ENCODE data around the gene MZB1. TPM values are rescaled to one million over a fixed set of nuclear protein-coding genes. Genes with fewer than 3 reads are reported as not detected.

MZB1 gene
- total RNA-seq, 3 donors from 2014 or later: 5.6 to 23.7 (median 10.2) TPM

DNA sequence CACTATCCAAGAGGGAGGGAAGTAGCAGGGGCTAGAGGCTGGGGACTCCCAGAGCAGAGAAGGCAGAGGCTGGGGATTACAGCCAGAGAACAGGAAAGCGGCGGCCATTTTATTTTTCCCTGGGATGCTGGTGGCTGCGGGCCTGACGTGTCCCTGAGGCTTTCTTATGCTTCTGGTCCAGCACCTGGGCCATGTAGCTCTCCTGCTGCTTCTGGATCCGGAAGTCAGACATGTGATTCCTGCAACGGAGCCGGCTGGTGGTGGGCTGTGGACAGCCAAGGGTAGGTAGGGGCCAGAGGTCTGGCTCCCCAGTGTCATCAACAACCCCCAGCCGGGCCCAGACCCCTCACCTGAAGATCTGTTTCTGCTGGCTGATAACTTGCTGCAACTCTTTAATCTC is 7.0 kb upstream of the MZB1 start:
- no peaks in the 10 kb centered on the region for H3K36me3 ChIP-seq (ENCODE audit: low read depth)

DNA sequence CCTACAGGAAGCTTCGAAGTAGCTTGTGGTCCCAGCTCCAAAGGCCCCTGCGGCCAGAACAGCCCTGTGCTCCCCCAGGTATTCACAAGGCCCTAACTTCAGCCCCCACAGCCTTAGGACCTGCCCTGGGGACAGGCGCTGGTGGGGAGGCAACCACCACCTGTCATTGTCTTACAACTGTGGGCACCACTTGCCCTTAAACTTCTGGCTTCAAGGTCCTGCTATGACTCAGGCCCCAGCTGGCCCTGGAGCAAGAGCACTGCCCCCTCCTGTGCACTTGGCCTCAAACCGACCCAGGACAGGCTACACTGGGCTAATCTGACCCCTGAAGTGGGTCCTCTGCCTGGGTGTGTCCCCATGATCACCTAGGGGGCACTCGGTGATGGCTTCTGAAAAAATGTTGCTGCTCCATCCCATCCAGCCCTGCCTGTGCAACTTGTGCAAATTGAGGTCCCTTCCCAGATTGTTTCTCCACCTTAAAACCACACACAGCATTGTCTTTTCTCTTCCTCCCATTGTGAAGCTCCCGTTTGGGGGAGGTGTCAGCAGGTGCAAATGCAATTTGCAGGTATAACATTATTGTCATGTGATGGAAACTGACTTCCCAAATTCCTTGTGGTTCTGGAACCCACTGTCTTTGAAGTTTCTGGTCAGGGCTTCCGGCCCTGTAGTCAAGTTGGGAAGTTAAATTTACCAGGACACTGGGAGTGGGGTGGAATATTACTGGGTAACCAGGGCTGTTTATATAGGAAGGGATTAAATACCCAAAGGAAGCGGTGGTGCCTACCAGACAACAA is 6.3 kb upstream of the MZB1 start:
- H3K36me3 ChIP-seq (ENCODE audit: low read depth): no peaks in the 10 kb centered on the region
- H3K4me1 ChIP-seq (ENCODE audit: low read depth): peaks cover 30% of the 10 kb centered on the region
- ATAC-seq: no peak
- no peaks in the 10 kb centered on the region for H3K9me3 ChIP-seq
- H3K4me3 ChIP-seq: no peak overlapping the region
- TF ChIP-seq CTCF (IDR thresholded peaks at IDR 0.05): no peak
- intact Hi-C loops (cut with DNase I, micrococcal nuclease): no loop called here
- no peak for DNase-seq

More for the DNA sequence above, 7.0 kb upstream of the MZB1 start:
- intact Hi-C loops (cut with DNase I, micrococcal nuclease): no loop called here
- no peak for TF ChIP-seq CTCF (IDR thresholded peaks at IDR 0.05)
- DNase-seq (no peak), ATAC-seq (no peak)
- H3K4me1 ChIP-seq (ENCODE audit: low read depth): peaks cover 24% of the 10 kb centered on the region
- no peak overlapping the region for H3K4me3 ChIP-seq
- no peaks in the 10 kb centered on the region for H3K9me3 ChIP-seq

- intact Hi-C loops (cut with DNase I, micrococcal nuclease): no loop called here
- DNase-seq: peak in 1 of 3 donors; percentile 62
- no peak for ATAC-seq
- Histone ChIP-seq H3K4me1 (ENCODE audit: low read depth) (peaks cover 35% of the 10 kb centered on the region), H3K36me3 (ENCODE audit: low read depth) (no peaks in the 10 kb centered on the region), H3K9me3 (no peaks in the 10 kb centered on the region), H3K4me3 (no peak within 1 kb of the TSS)
- no peak for TF ChIP-seq CTCF (IDR thresholded peaks at IDR 0.05)
These were observed 5.2 kb upstream of the MZB1 start, which contains the start of gene PROB1 for GRCh38 chr5:139394654-139395566. PROB1 (minus strand) TSS chr5:139395104; CDS start chr5:139395081, 23 bp downstream.

DNA sequence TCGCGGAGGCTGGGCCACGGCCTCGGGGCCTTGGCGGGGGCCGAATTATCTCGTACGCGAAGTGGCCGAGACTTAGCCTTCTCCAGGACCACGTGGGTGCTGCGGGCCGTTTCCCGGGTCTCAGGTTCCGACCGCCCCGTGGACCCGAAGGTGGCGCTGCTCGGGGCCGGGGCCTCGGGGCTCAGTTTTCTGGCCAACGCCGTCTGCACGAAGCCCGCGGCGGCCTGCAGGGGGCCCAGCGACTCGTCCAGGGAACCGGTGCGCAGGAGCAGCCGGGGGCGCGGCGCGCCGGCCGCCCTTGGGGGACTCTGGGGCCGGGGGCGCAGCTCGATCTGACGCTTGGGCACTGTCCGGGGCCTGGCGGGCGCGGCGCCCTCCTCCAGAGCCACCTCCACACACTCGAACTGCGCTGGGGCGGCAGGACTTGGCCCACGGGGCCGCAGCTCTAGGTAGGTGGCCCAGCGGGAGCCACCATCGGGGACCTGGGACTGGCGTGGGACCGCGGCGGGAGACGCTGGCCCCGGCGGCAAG is 4.5 kb upstream of the MZB1 start:
- peaks cover 37% of the 10 kb centered on the region for H3K4me1 ChIP-seq (ENCODE audit: low read depth)
- H3K36me3 ChIP-seq (ENCODE audit: low read depth): no peaks in the 10 kb centered on the region
- peak; percentile 47 for TF ChIP-seq CTCF (IDR thresholded peaks at IDR 0.05)
- DNase-seq: peak; percentile 60 to 77 (median 75)
- peak; percentile 14 for ATAC-seq
- no peak overlapping the region for H3K4me3 ChIP-seq
- intact Hi-C loops (cut with DNase I, micrococcal nuclease): no loop called here
- H3K9me3 ChIP-seq: no peaks in the 10 kb centered on the region

DNA sequence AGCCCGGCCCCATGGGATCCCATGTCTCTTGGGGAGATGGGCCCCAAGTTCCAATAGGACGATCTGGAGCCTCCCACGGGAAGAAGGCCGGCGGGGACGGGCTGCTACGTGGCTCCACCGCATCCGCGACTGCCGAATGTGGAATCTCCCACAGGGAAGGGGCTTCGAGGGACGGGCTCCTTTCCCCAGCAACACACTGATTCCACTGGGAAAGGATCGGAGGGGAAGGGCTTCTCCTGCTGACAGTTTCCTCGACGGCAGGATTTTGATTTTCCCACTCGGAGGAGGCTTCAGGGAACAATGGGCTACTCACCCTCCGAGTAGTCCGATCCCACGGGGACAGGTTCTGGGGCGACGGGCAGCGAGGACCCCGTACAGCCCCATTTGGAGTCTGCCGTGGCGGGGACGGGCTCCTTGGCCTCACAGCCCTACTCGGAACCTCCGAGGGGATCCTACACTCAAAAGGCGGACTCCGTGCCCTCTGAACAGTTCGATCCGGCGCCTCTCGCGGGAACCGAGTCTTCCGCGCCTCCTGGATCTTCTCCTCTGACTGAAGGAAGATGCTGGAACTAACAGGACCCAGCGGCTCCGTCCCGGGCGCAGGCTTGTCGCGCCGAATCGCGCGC is 3.9 kb upstream of the MZB1 start:
- TF ChIP-seq CTCF (IDR thresholded peaks at IDR 0.05): no peak
- H3K36me3 ChIP-seq (ENCODE audit: low read depth): no peaks in the 10 kb centered on the region
- no peaks in the 10 kb centered on the region for H3K9me3 ChIP-seq
- peak in 2 of 3 donors; percentile 35 to 64 for DNase-seq
- peaks cover 43% of the 10 kb centered on the region for H3K4me1 ChIP-seq (ENCODE audit: low read depth)
- ATAC-seq: no peak
- intact Hi-C loops (cut with DNase I, micrococcal nuclease): no loop called here
- peak overlapping the region; percentile 32 for H3K4me3 ChIP-seq
